Breast epithelium (tissue), 3 donors: Measurements from ENCODE around the gene DNAJB1.

Experiments
- POLR2A ChIP-seq: fragments of 450-650 bp; IDR thresholded peaks from one replicate; pipeline ENCODE4 v1.6.1; 2016; ENCODE audit warnings: antibody characterized with exemption, mild to moderate bottlenecking, moderate library complexity
- TF ChIP-seq, protein P1 (sequence below), 3 donors: fragments of 450-650 bp; IDR thresholded peaks; one replicate each; pipeline ENCODE4 v1.5.1; 2016 to 2017; ENCODE audit warnings: antibody characterized with exemption in 3 of 3, mild to moderate bottlenecking in 3 of 3, moderate library complexity in 3 of 3

DNA sequence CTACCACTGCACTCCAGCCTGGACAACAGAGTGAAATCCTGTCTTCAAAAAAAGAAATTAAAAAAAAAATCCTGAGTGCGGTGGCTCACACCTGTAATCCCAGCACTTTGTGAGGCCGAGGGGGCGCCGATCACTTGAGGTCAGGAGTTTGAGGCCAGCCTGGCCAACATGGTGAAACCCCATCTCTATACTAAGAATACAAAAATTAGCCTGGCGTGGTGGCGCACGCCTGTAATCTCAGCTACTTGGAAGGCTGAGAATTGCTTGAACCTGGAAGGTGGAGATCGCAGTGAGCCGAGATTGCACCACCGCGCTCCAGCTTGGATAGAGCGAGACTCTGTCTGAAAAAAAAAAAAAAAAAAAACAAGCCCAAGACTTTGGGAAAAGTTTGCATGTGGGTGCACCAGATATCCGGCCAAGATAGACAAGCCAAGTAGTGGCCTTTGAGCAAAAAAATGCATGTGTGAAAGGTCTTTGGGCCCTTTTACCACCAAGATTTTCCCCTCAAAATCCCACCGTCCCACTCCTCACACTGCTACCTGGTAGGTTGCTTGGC, 5.7 kb downstream of the DNAJB1 start:
- TF ChIP-seq, protein P1, sequence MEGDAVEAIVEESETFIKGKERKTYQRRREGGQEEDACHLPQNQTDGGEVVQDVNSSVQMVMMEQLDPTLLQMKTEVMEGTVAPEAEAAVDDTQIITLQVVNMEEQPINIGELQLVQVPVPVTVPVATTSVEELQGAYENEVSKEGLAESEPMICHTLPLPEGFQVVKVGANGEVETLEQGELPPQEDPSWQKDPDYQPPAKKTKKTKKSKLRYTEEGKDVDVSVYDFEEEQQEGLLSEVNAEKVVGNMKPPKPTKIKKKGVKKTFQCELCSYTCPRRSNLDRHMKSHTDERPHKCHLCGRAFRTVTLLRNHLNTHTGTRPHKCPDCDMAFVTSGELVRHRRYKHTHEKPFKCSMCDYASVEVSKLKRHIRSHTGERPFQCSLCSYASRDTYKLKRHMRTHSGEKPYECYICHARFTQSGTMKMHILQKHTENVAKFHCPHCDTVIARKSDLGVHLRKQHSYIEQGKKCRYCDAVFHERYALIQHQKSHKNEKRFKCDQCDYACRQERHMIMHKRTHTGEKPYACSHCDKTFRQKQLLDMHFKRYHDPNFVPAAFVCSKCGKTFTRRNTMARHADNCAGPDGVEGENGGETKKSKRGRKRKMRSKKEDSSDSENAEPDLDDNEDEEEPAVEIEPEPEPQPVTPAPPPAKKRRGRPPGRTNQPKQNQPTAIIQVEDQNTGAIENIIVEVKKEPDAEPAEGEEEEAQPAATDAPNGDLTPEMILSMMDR (IDR thresholded peaks at IDR 0.05), result no peak
- no peak for TF ChIP-seq POLR2A
